ENCODE results near the gene PRRC2A. TPM values are rescaled to one million over a fixed set of nuclear protein-coding genes. Genes with fewer than 3 reads are reported as not detected.
A peak's percentile ranks its signal among the peaks of the same experiment; 100 is the strongest.

Gene PRRC2A
- total RNA-seq, 2 experiments from 2014 or later, result 215 to 222 TPM

DNA sequence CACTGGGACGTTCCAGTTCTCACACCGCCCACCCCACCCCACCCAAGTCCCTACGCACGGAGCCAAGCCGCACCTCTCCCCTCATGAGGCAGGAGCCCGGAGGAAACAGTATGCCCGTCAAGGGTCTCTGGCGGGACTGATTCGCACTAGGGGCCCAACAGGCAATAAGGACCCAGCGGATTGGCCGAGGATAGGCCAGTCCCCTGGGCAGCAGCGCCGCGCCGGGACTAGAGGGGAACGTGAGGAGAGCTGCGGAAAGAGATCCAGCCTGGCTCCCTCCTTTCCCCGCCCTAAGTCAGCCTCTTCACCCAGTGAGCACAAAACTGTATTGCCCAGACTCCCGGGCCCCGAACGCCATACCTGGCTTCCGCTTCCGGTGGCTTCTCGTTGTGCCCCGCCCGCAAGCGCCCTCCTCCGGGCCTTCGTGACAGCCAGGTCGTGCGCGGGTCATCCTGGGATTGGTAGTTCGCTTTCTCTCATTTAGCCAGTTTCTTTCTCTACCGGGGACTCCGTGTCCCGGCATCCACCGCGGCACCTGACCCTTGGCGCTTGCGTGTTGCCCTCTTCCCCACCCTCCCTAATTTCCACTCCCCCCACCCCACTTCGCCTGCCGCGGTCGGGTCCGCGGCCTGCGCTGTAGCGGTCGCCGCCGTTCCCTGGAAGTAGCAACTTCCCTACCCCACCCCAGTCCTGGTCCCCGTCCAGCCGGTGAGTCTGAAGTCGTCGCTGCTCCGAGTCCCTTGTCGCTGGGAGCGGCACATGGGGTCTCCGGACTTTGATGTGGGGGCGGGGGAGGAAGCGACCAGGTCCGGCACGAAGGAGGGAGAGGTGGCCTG lies 45.2 kb downstream of the PRRC2A start, which contains the start of gene CSNK2B:
TSS of gene CSNK2B (plus strand) at position 580 of the 836 bp plus-strand sequence. CDS start 752 bp downstream, outside the sequence.
- Mint-ChIP-seq H3K4me1 (peaks cover 74% of the 10 kb centered on the region), H3K36me3 (ENCODE audit: low read depth) (peaks cover 92% of the 10 kb centered on the region), H3K27ac (peak within 1 kb of the TSS; percentile 89), H3K9me3 (no peaks in the 10 kb centered on the region), H3K27me3 (no peaks in the 10 kb centered on the region), H3K4me3 (peak within 1 kb of the TSS; percentile 86)
- CTCF ChIA-PET, result interaction anchor here (0.6 to 2.6 kb wide), 7 partner anchors 13 to 352 kb away, joined by 3 to 19 read pairs (median 6); partner anchors contain the start of genes BAG6, HSPA1B and NEU1
- peak; percentile 99 for DNase-seq
- POLR2A ChIA-PET, result interaction anchor here (1.0 to 8.1 kb wide), 29 partner anchors 12 to 1306 kb away, joined by 3 to 278 read pairs (median 7); partner anchors contain the start of genes ABHD16A, APOM, BAG6 and CLIC1

DNA sequence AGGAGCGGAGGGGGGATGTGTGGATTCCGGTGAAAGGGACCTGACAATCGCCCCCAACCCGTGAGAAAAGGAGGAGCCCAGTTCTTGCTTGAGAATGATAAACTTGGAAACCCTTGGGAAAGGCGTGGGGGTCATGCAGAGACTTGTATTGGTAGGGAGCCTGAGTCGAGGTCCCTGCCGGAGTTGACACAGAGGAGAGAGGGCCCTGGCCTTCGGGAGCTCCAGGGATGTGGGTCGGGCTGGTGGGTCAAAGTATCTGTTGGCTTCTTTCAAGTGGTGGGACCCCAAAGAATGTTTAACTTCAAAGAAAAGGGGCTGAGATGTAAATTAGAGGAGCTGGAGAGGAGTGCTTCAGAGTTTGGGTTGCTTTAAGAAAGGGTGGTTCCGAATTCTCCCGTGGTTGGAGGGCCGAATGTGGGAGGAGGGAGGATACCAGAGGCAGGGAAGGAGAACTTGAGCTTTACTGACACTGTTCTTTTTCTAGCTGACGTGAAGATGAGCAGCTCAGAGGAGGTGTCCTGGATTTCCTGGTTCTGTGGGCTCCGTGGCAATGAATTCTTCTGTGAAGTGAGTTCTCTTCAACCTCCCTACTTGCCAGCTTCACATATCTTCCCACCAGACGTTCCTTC lies 45.9 kb downstream of the PRRC2A start:
- Mint-ChIP-seq H3K4me1 (peaks cover 67% of the 10 kb centered on the region), H3K27ac (peak overlapping the region; percentile 89), H3K36me3 (ENCODE audit: low read depth) (peaks cover 92% of the 10 kb centered on the region), H3K4me3 (peak overlapping the region; percentile 86), H3K9me3 (no peaks in the 10 kb centered on the region), H3K27me3 (no peaks in the 10 kb centered on the region)
- no peak for DNase-seq
- ChIA-PET CTCF (interaction anchor here (0.8 to 1.7 kb wide), 8 partner anchors 23 to 223 kb away, joined by 3 to 7 read pairs (median 3); partner anchors contain the start of genes ABHD16A, HSPA1B, NEU1 and VARS1), POLR2A (interaction anchor here (0.8 to 8.1 kb wide), 15 partner anchors 9 to 305 kb away, joined by 3 to 278 read pairs (median 5); partner anchors contain the start of genes ABHD16A, APOM, BAG6 and CLIC1)

DNA sequence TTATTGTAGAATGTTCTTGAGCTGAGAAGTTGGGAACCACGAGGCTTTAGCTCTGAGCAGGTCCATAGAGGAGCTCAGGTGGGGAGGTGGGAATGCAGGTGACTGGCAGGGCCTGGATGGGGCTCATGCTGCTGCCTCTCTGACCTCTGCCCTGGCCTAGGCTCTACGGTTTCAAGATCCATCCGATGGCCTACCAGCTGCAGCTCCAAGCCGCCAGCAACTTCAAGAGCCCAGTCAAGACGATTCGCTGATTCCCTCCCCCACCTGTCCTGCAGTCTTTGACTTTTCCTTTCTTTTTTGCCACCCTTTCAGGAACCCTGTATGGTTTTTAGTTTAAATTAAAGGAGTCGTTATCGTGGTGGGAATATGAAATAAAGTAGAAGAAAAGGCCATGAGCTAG lies 49.2 kb downstream of the PRRC2A start, which contains the start of gene LY6G5B:
TSS of gene LY6G5B (plus strand) at position 301 of the 400 bp plus-strand sequence. CDS start 975 bp downstream, outside the sequence.
- CTCF ChIA-PET, result interaction anchor here (1.0 kb wide), 1 partner anchor 10 kb away, joined by 4 read pairs; no protein-coding TSS in a partner anchor
- H3K4me3 Mint-ChIP-seq, result no peak within 1 kb of the TSS
- peaks cover 81% of the 10 kb centered on the region for H3K36me3 Mint-ChIP-seq (ENCODE audit: low read depth)
- H3K4me1 Mint-ChIP-seq, result peaks cover 37% of the 10 kb centered on the region
- no peak for DNase-seq
- H3K27ac Mint-ChIP-seq, result peak within 1 kb of the TSS; percentile 10
- no peaks in the 10 kb centered on the region for H3K9me3 Mint-ChIP-seq
- POLR2A ChIA-PET, result interaction anchor here (3.1 kb wide), 1 partner anchor 17 kb away, joined by 12 read pairs; the partner anchor contains the start of gene BAG6
- no peaks in the 10 kb centered on the region for H3K27me3 Mint-ChIP-seq

DNA sequence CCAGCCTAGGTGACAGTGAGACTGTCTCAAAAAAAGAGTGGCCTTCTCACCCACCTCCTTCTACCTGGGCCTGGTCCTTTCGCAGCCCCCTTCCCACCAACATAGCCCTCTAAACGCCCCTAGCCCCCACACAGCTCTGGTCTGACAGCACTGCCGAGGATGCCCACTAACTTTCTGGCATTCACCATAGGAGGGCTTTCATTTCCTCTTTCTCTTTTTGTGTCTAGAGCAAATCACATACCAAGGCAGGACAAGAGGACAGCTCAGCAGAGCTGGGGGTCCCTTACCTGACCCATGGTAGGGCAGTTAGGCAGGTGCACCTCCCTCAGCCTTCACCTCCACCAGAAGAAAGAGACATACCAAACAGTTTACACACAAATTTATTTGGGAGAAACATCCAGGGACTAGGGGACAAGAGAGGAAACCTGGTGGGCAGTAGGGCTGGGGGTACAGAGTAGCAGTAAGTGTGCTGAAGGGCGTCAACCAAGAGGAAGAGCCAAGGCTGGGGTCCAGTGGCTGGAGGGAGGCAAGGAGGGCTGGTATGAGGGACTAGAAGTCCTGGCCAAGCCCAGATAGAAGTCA lies 55.9 kb downstream of the PRRC2A start:
- Mint-ChIP-seq H3K27ac (no peak overlapping the region), H3K9me3 (no peaks in the 10 kb centered on the region), H3K27me3 (no peaks in the 10 kb centered on the region), H3K4me3 (no peak overlapping the region), H3K4me1 (peaks cover 34% of the 10 kb centered on the region), H3K36me3 (ENCODE audit: low read depth) (peaks cover 22% of the 10 kb centered on the region)
- no peak for DNase-seq
- ChIA-PET POLR2A (no interaction called here), CTCF (no interaction called here)

DNA sequence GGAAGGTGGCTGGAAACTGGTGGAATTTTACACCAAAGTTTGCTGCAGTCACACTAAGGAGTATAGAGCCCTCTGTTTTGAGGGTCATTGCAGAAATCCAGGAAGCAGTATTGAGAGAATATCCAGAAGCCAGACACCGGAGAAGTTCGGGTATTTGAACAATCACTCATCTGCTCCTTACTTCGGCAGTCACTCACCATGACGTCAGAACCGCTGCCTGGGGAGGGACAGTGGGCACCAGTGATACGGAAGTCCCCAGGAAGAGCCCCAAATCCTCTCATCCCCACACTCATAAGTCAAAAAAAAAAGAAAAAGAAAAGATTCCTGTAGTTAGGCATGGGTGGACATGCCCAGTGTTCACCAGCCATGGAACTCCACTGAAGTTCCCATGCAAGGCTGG lies 56.4 kb downstream of the PRRC2A start:
- POLR2A ChIA-PET, result no interaction called here
- Mint-ChIP-seq H3K4me1 (peaks cover 38% of the 10 kb centered on the region), H3K9me3 (no peaks in the 10 kb centered on the region), H3K27me3 (no peaks in the 10 kb centered on the region), H3K4me3 (no peak overlapping the region), H3K27ac (no peak overlapping the region), H3K36me3 (ENCODE audit: low read depth) (peaks cover 17% of the 10 kb centered on the region)
- DNase-seq, result no peak
- CTCF ChIA-PET, result no interaction called here

DNA sequence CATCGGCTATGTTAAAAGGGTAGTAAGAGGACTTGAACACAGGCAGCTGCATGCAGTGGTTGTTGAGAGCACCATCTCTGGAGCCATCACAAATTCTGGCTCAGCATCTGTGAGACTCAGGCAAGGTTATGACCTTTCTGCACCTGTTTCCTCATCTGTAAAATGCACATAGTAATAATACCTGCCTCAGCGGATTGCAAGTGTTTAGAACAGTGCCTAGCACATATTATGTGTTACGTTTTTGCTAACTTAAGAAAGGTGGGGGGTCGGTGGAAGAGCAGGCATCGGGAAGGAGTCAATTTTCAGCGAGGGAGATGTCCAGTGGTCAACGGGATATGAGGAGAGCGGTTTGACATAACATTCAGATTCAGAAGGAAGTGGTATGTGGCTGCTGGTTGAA lies 57.4 kb downstream of the PRRC2A start:
- Mint-ChIP-seq H3K27ac (no peak overlapping the region), H3K4me3 (no peak overlapping the region), H3K36me3 (ENCODE audit: low read depth) (peaks cover 8% of the 10 kb centered on the region), H3K9me3 (no peaks in the 10 kb centered on the region), H3K4me1 (peaks cover 38% of the 10 kb centered on the region), H3K27me3 (no peaks in the 10 kb centered on the region)
- no peak for DNase-seq
- ChIA-PET POLR2A (interaction anchor here (1.3 to 1.6 kb wide), 2 partner anchors 10 to 16 kb away, joined by 4 read pairs; no protein-coding TSS in a partner anchor), CTCF (interaction anchor here (0.6 to 1.8 kb wide), 3 partner anchors 25 to 152 kb away, joined by 3 to 4 read pairs (median 3); no protein-coding TSS in a partner anchor)

DNA sequence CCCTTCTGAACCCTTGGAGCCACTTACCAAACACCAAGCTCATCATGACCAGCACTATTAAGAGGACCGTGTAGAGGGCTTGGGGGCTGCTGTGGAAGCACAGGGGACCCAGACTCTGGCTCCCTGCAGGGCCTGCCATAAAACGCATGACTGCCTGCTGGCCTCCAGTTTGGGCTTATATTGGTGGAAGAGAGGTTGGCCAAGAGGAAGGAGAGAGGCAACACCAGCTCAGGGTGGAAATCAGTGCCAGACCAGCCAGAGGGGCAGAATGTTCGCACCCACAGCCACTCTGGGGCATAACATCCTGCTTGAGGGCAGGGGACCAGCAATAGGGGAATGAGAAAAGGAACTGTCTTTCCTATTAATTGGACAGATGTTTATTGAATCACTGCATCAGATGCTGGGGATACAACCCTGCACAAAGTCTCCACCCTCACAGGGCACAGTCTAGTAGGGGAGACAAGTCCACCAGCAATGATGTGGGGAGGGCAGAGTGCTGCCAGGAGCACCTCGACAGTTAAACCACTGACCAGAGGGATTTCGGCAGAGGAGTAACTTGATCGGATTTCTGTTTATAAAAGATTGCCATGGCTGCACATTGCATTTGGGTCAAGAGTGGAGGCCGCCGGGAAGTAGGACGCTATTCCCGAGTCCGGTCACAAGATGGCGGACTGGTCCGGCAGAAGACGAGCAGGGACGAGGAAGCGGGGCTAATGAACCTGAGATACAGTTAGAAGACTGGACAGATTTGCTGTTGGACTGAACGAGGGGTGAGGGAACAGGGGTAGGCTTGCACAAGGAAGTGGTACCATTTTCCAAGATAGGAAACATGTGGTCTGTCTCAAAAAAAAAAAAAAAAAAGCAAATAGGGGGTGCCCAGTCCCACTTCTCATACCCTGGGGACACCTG lies 60.0 kb downstream of the PRRC2A start, which contains the start of gene LY6G5C:
TSS of gene LY6G5C (minus strand) at position 842 of the 909 bp plus-strand sequence. CDS start at position 148, 694 bp downstream.
- H3K27ac Mint-ChIP-seq, result peak within 1 kb of the TSS; percentile 46
- CTCF ChIA-PET, result interaction anchor here (0.5 to 2.1 kb wide), 14 partner anchors 10 to 250 kb away, joined by 3 to 11 read pairs (median 4); partner anchors contain the start of genes LY6G5B and NEU1
- no peaks in the 10 kb centered on the region for H3K9me3 Mint-ChIP-seq
- no peaks in the 10 kb centered on the region for H3K27me3 Mint-ChIP-seq
- POLR2A ChIA-PET, result interaction anchor here (0.8 to 2.2 kb wide), 9 partner anchors 10 to 132 kb away, joined by 3 to 8 read pairs (median 4); partner anchors contain the start of genes BAG6 and MSH5
- H3K36me3 Mint-ChIP-seq (ENCODE audit: low read depth), result peaks cover 4% of the 10 kb centered on the region
- peaks cover 38% of the 10 kb centered on the region for H3K4me1 Mint-ChIP-seq
- DNase-seq, result peak; percentile 77
- H3K4me3 Mint-ChIP-seq, result peak within 1 kb of the TSS; percentile 74

DNA sequence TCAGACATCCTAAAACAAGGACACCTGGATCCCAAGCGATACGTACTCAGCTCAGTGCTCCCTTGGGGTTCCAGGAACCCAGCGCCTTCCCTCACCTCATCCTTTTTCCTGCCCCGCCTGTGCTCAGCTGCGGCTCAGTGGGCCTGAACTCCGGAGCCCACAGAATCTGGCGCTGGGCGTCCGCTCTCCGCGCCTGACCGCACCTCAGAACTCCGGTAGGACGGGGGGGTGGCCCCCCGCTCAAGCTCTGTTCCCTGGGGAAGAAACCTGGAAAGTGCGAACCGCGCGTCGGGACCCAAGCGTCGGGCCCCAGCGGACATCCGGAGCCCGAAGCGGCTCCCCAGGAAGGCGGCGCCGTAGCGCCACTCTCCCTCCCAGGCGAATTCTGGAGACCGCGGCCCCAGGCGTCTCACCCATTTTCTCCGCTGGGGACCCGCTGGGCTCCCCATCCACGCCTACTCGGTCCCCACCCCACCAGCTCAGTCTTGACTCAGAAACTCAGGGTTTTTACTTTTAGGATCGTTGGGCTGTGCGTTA lies 60.7 kb downstream of the PRRC2A start:
- H3K36me3 Mint-ChIP-seq (ENCODE audit: low read depth), result peaks cover 9% of the 10 kb centered on the region
- H3K4me3 Mint-ChIP-seq, result peak overlapping the region; percentile 74
- ChIA-PET CTCF (interaction anchor here (0.6 to 2.1 kb wide), 9 partner anchors 9 to 182 kb away, joined by 3 to 11 read pairs (median 5); partner anchors contain the start of gene NEU1), POLR2A (interaction anchor here (0.7 to 2.2 kb wide), 9 partner anchors 9 to 132 kb away, joined by 3 to 8 read pairs (median 4); partner anchors contain the start of genes BAG6 and MSH5)
- peaks cover 38% of the 10 kb centered on the region for H3K4me1 Mint-ChIP-seq
- peak; percentile 56 for DNase-seq
- H3K27ac Mint-ChIP-seq, result peak overlapping the region; percentile 46
- no peaks in the 10 kb centered on the region for H3K9me3 Mint-ChIP-seq
- H3K27me3 Mint-ChIP-seq, result no peaks in the 10 kb centered on the region

DNA sequence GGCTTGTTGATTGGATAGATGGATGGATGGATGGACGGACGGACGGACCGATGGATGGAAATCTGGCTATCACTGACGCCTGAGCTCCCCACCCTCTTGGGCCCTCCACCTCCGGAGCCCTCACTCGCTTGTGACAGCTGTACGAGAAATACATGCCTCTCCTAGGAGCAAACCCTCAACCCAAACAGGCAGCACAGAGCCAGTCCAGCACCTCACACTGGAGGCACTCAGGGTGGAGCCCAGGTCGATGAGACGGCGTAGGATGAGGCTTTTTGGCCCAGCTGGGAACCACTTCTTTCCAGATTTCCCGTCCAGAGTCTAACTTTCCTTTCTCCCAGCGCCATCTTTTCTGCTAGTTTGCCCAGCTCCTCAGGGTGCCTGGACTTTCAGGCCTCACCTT lies 63.1 kb downstream of the PRRC2A start:
- Mint-ChIP-seq H3K36me3 (ENCODE audit: low read depth) (peaks cover 21% of the 10 kb centered on the region), H3K27ac (no peak overlapping the region), H3K4me3 (no peak overlapping the region), H3K27me3 (no peaks in the 10 kb centered on the region), H3K9me3 (no peaks in the 10 kb centered on the region), H3K4me1 (peaks cover 27% of the 10 kb centered on the region)
- ChIA-PET POLR2A (interaction anchor here (1.4 kb wide), 1 partner anchor 12 kb away, joined by 3 read pairs; no protein-coding TSS in a partner anchor), CTCF (interaction anchor here (1.0 kb wide), 1 partner anchor 86 kb away, joined by 3 read pairs; no protein-coding TSS in a partner anchor)
- DNase-seq, result no peak

DNA sequence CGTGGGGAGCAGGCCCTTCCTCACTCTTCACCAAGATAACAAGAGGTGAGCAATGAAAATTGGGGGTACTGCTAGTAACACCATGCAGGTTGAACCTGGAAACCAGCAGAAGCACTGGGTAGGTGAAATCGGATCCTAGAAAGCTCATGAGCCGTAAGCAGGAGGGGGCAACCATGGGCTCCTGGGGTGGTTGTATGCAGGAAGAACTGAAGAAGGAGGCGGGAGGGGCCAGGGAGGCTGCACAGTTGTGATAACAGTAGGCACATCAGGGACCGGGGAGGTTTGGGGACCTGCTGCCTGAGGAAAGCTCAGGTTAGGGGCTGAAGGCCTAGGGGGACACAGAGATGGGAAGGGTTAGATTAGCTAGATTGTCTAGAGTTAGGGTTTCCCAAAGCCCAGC lies 66.0 kb downstream of the PRRC2A start:
- Mint-ChIP-seq H3K36me3 (ENCODE audit: low read depth) (peaks cover 31% of the 10 kb centered on the region), H3K27ac (no peak overlapping the region), H3K9me3 (no peaks in the 10 kb centered on the region), H3K4me1 (peaks cover 7% of the 10 kb centered on the region), H3K4me3 (no peak overlapping the region), H3K27me3 (no peaks in the 10 kb centered on the region)
- ChIA-PET POLR2A (interaction anchor here (1.1 to 1.9 kb wide), 2 partner anchors 17 to 52 kb away, joined by 3 to 5 read pairs; partner anchors contain the start of gene ABHD16A), CTCF (interaction anchor here (1.7 kb wide), 1 partner anchor 266 kb away, joined by 3 read pairs; no protein-coding TSS in a partner anchor)
- no peak for DNase-seq

DNA sequence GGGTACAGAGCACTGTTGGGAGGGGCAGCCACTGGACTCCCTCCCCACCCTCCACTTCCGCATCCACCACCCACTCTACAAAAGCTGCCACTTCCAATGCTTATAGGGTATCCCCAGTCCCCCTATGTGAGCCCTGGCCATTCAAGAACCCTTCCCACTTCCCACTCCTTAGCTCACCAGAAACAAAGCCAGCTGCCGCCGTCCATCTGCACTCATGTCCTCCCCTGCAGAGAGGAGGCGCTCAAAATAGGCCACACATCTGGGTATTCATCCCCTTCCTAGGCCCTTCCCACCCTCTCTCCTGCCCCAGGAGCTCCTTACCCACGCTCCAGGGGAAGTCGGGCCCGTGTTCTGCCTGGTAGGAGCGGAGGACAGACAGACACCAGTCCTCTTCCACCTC lies 66.8 kb downstream of the PRRC2A start:
- H3K36me3 Mint-ChIP-seq (ENCODE audit: low read depth), result peaks cover 33% of the 10 kb centered on the region
- POLR2A ChIA-PET, result interaction anchor here (1.0 to 1.2 kb wide), 2 partner anchors 21 to 24 kb away, joined by 3 read pairs; no protein-coding TSS in a partner anchor
- CTCF ChIA-PET, result no interaction called here
- no peak overlapping the region for H3K4me3 Mint-ChIP-seq
- H3K9me3 Mint-ChIP-seq, result no peaks in the 10 kb centered on the region
- no peaks in the 10 kb centered on the region for H3K27me3 Mint-ChIP-seq
- DNase-seq, result no peak
- no peak overlapping the region for H3K27ac Mint-ChIP-seq
- peaks cover 3% of the 10 kb centered on the region for H3K4me1 Mint-ChIP-seq
